Ovary (tissue), 9 donors: ENCODE measurements around the gene CYCS. TPM values are rescaled to one million over a fixed set of nuclear protein-coding genes. Genes with fewer than 3 reads are reported as not detected.
A peak's percentile ranks its signal among the peaks of the same experiment; 100 is the strongest.

Experiments used
- DNase-seq, 5 donors: peaks; one replicate each; pipeline ENCODE4 v3.0.0-alpha.2; 2019 to 2020
- H3K27ac ChIP-seq, 2 donors: fragments of 200-600 bp; one replicate each; pipeline versions ENCODE4 v1.5.1 to v1.8.0; 2019 to 2022
- H3K27me3 ChIP-seq: fragments of 200-600 bp; one replicate; pipeline ENCODE4 v1.8.0; 2022
- H3K36me3 ChIP-seq: fragments of 200-600 bp; sonication (generic); one replicate; pipeline ENCODE4 v1.5.1; 2019
- H3K4me1 ChIP-seq: one replicate; pipeline ENCODE4 v1.8.1; 2013; ENCODE audit warnings: mild to moderate bottlenecking, moderate library complexity; ENCODE audit not compliant: insufficient read depth
- H3K4me3 ChIP-seq: fragments of 200-600 bp; sonication (generic); one replicate; pipeline ENCODE4 v1.5.1; 2017
- H3K9me3 ChIP-seq, 2 donors: fragments of 200-600 bp in 1 of 2; sonication (generic) in 1 of 2; one replicate each; pipeline versions ENCODE4 v1.5.1 to v1.8.1; 2013 to 2019; ENCODE audit warnings: mild to moderate bottlenecking in 1 of 2, moderate library complexity in 1 of 2
- CTCF ChIP-seq, 3 donors: fragments of 450-650 bp in 2 of 3; fragments of 200-600 bp in 1 of 3; IDR thresholded peaks; one replicate each; pipeline versions ENCODE4 v1.5.1 to v1.8.0; 2016 to 2022; ENCODE audit warnings: antibody characterized with exemption in 3 of 3, mild to moderate bottlenecking in 1 of 3
- EP300 ChIP-seq: sonication (generic); formaldehyde crosslinking; IDR thresholded peaks from one replicate; pipeline ENCODE4 v1.6.1; 2017; ENCODE audit warnings: antibody characterized with exemption
- POLR2A ChIP-seq: fragments of 450-650 bp; IDR thresholded peaks from one replicate; pipeline ENCODE4 v1.6.1; 2017; ENCODE audit warnings: antibody characterized with exemption, mild to moderate bottlenecking, moderate library complexity
- WGBS, 3 donors: extraction: QIAGEN DNeasy Blood & Tissue Kit in 1 of 3; methylation state at CpG; one replicate each; pipeline versions ENCODE4 v1.1.5 to v1.1.7; 2013 to 2017; 5-methylcytosine and 5-hydroxymethylcytosine counted together
- intact Hi-C, 4 donors: fragments of 100-400 bp; cut with DNase I; formaldehyde crosslinking; loops; one replicate each; pipeline versions ENCODE4 v1.11.0 to v1.15.1; 2022 to 2023
- polyA plus RNA-seq, 2 donors: library from polyadenylated mRNA; stranded (reverse); fragments of 200-250 nt in 1 of 2; fragments of 350-450 nt in 1 of 2; fragmentation: Illumina TruSeq in 1 of 2; extraction: RNeasy Lipid Tissue Mini Kit (QIAGEN cat#74804) in 1 of 2; gene quantifications; one replicate each; pipeline ENCODE4 v1.2.3, GENCODE V29; 2013 to 2014
- total RNA-seq, 7 donors: library from RNA; depleted of rRNA in 2 of 7; stranded (reverse); fragments of >200 nt in 2 of 7; fragmentation: NEBNext Ultra II Directional in 3 of 7; extraction: Animal tissue kit (Norgen Biotek cat#: 25700) in 3 of 7; gene quantifications; one replicate each; pipeline versions ENCODE4 v1.1.0 to v1.2.4, GENCODE V29; 2016 to 2023
- donor health status: DM: no; HTN: no; CAD: no; lungs with moderate emphysema.
- donor health status: DM: no; HTN: no; CAD: no.
- donor health status: Bipolar disorder and iron deficiency.
- donor health status: DM: yes; HTN: yes; CAD: no.
- donor health status: DM: no; HTN: no; CAD: no.
- donor health status: DM: yes; HTN: yes; CAD: no.

Gene CYCS
- total and polyA plus RNA-seq, 9 donors: 21.7 to 88.1 (median 46.4) TPM

GRCh38 chr7:25095516-25096345 lies 29.3 kb downstream of the CYCS start:
- Histone ChIP-seq H3K4me1 (no peaks in the 10 kb centered on the region), H3K4me3 (no peak overlapping the region), H3K27me3 (no peaks in the 10 kb centered on the region), H3K9me3 (no peaks in the 10 kb centered on the region), H3K27ac (no peak overlapping the region), H3K36me3 (no peaks in the 10 kb centered on the region)
- intact Hi-C loops: loop anchor here in 1 of 4 donors (5.0 kb wide), 1 partner anchor 283 kb away; no protein-coding TSS in a partner anchor
- TF ChIP-seq CTCF (IDR thresholded peaks at IDR 0.05) (no peak), POLR2A (no peak), EP300 (no peak)
- 68 to 83% (median 69%) methylated on average over 5 of the region's 5 CpGs for WGBS, 3 donors
- DNase-seq: no peak

- TF ChIP-seq POLR2A (no peak), CTCF (IDR thresholded peaks at IDR 0.05) (peak; percentile 36 to 42 (median 39)), EP300 (no peak)
- no peaks in the 10 kb centered on the region for H3K27me3 ChIP-seq
- no peaks in the 10 kb centered on the region for H3K9me3 ChIP-seq
- peak; percentile 32 to 76 (median 67) for DNase-seq
- H3K36me3 ChIP-seq: no peaks in the 10 kb centered on the region
- no peak overlapping the region for H3K27ac ChIP-seq
- intact Hi-C loops: no loop called here
- H3K4me1 ChIP-seq: no peaks in the 10 kb centered on the region
- WGBS, 3 donors: 72 to 77% (median 76%) methylated on average over 6 of the region's 6 CpGs
- H3K4me3 ChIP-seq: no peak overlapping the region
These were observed 31.7 kb downstream of the CYCS start for GRCh38 chr7:25093268-25093826.

DNA sequence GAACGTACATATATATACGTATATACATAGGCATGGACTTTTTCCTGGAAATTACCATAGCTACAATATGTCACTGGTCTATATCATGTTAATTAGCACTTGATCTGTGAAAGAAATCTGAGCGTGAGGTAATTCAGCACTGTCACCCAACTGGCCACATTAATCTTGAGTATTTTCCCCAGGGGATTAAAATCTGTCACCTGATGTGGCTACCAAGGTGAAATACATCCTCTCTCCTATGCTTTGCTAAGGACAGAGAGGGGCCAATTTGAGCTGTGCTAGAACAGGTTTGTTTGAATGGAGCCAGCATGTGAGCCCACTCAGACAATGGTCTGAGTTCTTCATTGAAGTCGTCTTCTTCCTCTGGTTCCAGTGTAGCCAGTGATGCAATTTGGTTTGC lies 33.3 kb downstream of the CYCS start:
- intact Hi-C loops: no loop called here
- 77 to 93% (median 88%) methylated on average over 4 of the region's 4 CpGs for WGBS, 3 donors
- TF ChIP-seq CTCF (IDR thresholded peaks at IDR 0.05): no peak
- no peak for TF ChIP-seq EP300
- TF ChIP-seq POLR2A: no peak

DNA sequence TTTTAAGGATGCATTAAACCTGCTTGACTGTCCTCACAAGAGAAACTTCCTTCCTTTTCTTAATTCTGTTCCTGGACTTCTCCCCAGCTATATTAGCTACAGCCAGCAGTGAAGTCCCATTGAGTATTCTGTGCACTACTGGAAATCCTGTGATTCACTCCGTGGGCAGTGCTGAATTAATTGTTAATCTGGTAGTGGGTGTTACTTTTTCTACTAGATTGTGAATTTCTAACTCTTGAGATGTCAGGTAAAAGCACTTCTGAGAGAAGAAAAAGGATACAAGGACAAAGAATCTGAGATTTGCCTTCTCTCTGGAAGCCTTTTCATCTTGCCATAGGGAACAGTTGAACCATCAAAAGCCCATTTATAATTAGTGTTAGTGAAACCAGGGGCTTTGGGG lies 33.9 kb downstream of the CYCS start:
- H3K4me3 ChIP-seq: no peak overlapping the region
- DNase-seq: no peak
- no peak overlapping the region for H3K27ac ChIP-seq
- TF ChIP-seq CTCF (IDR thresholded peaks at IDR 0.05) (no peak), POLR2A (no peak)
- H3K9me3 ChIP-seq: no peaks in the 10 kb centered on the region
- WGBS, 3 donors: 15 to 38% (median 29%) methylated on average over 1 of the region's 1 CpG
- no peaks in the 10 kb centered on the region for H3K4me1 ChIP-seq
- intact Hi-C loops: no loop called here
- no peaks in the 10 kb centered on the region for H3K36me3 ChIP-seq
- no peaks in the 10 kb centered on the region for H3K27me3 ChIP-seq

More for the DNA sequence above, 33.3 kb downstream of the CYCS start:
- Histone ChIP-seq H3K27ac (no peak overlapping the region), H3K4me3 (no peak overlapping the region), H3K4me1 (no peaks in the 10 kb centered on the region), H3K9me3 (no peaks in the 10 kb centered on the region), H3K27me3 (no peaks in the 10 kb centered on the region), H3K36me3 (no peaks in the 10 kb centered on the region)
- no peak for DNase-seq
